ENCODE data around the gene MNT. TPM values are rescaled to one million over a fixed set of nuclear protein-coding genes. Genes with fewer than 3 reads are reported as not detected.

MNT gene
- total and polyA plus RNA-seq, 4 donors = 1.7 to 5.0 (median 2.6) TPM

GRCh38 chr17:2435862-2436261 lies 35.0 kb upstream of the MNT start (continued):
- no peak for TF ChIP-seq REST (IDR thresholded peaks at IDR 0.05)
- TF ChIP-seq NR2F2 (IDR thresholded peaks at IDR 0.05) = no peak
- no peak for TF ChIP-seq FOXA1 (IDR thresholded peaks at IDR 0.05)
- no peak for TF ChIP-seq SP1 (IDR thresholded peaks at IDR 0.05)
- no peak for TF ChIP-seq HNF4G (IDR thresholded peaks at IDR 0.05)

DNA sequence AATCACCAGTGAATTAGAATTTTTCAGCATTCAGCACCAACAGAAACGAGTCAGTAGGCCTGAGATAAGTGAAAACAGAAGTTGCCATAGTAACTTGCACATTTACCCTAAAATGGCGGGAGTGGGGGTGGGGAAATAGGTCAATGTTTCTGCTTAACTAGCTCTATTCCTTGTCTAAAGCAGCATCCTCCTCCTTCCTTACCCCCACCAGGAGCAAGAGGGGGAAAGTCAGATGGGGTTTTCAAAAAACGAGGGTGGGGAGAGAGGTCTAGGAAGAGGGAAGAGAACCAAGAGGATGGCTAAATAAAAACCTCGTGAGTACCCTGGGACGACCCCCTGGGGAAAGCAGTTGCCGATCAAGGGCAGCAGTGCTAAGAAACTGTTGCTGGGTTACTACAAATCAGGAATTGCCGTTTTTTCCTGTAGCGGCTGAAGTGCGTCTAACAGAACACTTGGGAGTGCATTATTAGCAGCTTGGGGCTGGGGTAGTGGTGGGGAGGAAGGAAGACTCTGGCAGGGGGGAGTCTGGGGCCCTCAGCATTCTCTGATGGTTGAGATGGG lies 34.4 kb upstream of the MNT start:
- Histone ChIP-seq H3K27ac (ENCODE audit: low read depth in 1 of 2, low read length in 2 of 2) (no peak overlapping the region), H3K4me3 (ENCODE audit: low read depth in 1 of 3, low read length in 3 of 3) (no peak overlapping the region), H3K9me3 (ENCODE audit: control insufficient read depth in 4 of 4, low read length in 3 of 4) (no peaks in the 10 kb centered on the region), H3K4me1 (ENCODE audit: control insufficient read depth in 4 of 4, insufficient read depth in 4 of 4, low read length in 3 of 4) (no peaks in the 10 kb centered on the region), H3K9ac (ENCODE audit: low read depth in 1 of 2, low read length in 2 of 2) (no peak overlapping the region), H3K36me3 (ENCODE audit: control insufficient read depth in 4 of 4, insufficient read depth in 3 of 4, low read depth in 1 of 4, low read length in 3 of 4) (peaks cover 6 to 41% (median 21%) of the 10 kb centered on the region in 4 donors), H3K27me3 (ENCODE audit: control insufficient read depth in 4 of 4, insufficient read depth in 4 of 4, low read length in 3 of 4) (no peaks in the 10 kb centered on the region)
- TF ChIP-seq SP1 (IDR thresholded peaks at IDR 0.05) = no peak
- TF ChIP-seq RAD21 (IDR thresholded peaks at IDR 0.05) = no peak
- no peak for TF ChIP-seq MAX (IDR thresholded peaks at IDR 0.05)
- no peak for TF ChIP-seq HNF4G (IDR thresholded peaks at IDR 0.05)
- 78% methylated on average over 9 of the region's 9 CpGs for WGBS
- DNase-seq (ENCODE audit: low spot score) = peak; percentile 47

DNA sequence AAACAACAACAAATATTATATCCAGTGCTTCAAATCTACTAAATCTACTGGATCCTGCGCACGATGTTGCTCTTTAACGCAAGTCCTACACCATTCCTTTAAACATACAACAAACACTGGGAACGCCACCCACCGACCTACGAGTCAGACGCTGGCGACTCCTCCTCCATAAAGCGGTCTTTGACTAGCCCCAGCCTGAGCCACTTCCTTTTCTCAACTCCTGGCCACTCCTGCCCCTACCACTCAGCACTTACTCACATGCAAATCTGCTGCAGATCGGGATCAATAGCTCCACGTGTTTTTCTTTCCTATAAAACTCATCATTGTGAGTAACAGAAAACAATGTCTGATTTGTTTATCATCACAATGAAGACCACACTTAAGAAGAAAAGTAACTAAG lies 32.8 kb upstream of the MNT start:
- H3K9me3 ChIP-seq (ENCODE audit: control insufficient read depth in 4 of 4, low read length in 3 of 4) = no peaks in the 10 kb centered on the region
- TF ChIP-seq EGR1 (IDR thresholded peaks at IDR 0.05; ENCODE audit: low read depth in 2 of 2) (no peak), GABPA (IDR thresholded peaks at IDR 0.05 in 1 of 2, conservative IDR thresholded peaks at IDR 0.05 in 1 of 2) (no peak), RAD21 (IDR thresholded peaks at IDR 0.05) (no peak), FOXA1 (IDR thresholded peaks at IDR 0.05) (no peak)
- no peak overlapping the region for H3K4me3 ChIP-seq (ENCODE audit: low read depth in 1 of 3, low read length in 3 of 3)
- H3K4me1 ChIP-seq (ENCODE audit: control insufficient read depth in 4 of 4, insufficient read depth in 4 of 4, low read length in 3 of 4) = no peaks in the 10 kb centered on the region
- DNase-seq (ENCODE audit: low spot score) = no peak
- no peaks in the 10 kb centered on the region for H3K27me3 ChIP-seq (ENCODE audit: control insufficient read depth in 4 of 4, insufficient read depth in 4 of 4, low read length in 3 of 4)
- 97% methylated on average over 11 of the region's 11 CpGs for WGBS
- peaks cover 3 to 37% (median 20%) of the 10 kb centered on the region in 4 donors for H3K36me3 ChIP-seq (ENCODE audit: control insufficient read depth in 4 of 4, insufficient read depth in 3 of 4, low read depth in 1 of 4, low read length in 3 of 4)
- H3K9ac ChIP-seq (ENCODE audit: low read depth in 1 of 2, low read length in 2 of 2) = no peak overlapping the region
- H3K27ac ChIP-seq (ENCODE audit: low read depth in 1 of 2, low read length in 2 of 2) = no peak overlapping the region

- no peak for DNase-seq (ENCODE audit: low spot score)
- Histone ChIP-seq H3K27me3 (ENCODE audit: control insufficient read depth in 4 of 4, insufficient read depth in 4 of 4, low read length in 3 of 4) (no peaks in the 10 kb centered on the region), H3K9ac (ENCODE audit: low read depth in 1 of 2, low read length in 2 of 2) (no peak overlapping the region), H3K4me1 (ENCODE audit: control insufficient read depth in 4 of 4, insufficient read depth in 4 of 4, low read length in 3 of 4) (no peaks in the 10 kb centered on the region), H3K27ac (ENCODE audit: low read depth in 1 of 2, low read length in 2 of 2) (no peak overlapping the region), H3K9me3 (ENCODE audit: control insufficient read depth in 4 of 4, low read length in 3 of 4) (no peaks in the 10 kb centered on the region), H3K4me3 (ENCODE audit: low read depth in 1 of 3, low read length in 3 of 3) (no peak overlapping the region), H3K36me3 (ENCODE audit: control insufficient read depth in 4 of 4, insufficient read depth in 3 of 4, low read depth in 1 of 4, low read length in 3 of 4) (peaks cover 0 to 4% (median 1%) of the 10 kb centered on the region in 4 donors)
- WGBS = 92% methylated on average over 1 of the region's 1 CpG
- no peak for TF ChIP-seq HNF4A (conservative IDR thresholded peaks at IDR 0.05)
- TF ChIP-seq FOXA2 (IDR thresholded peaks at IDR 0.05) = no peak
- no peak for TF ChIP-seq TAF1 (conservative IDR thresholded peaks at IDR 0.05)
- TF ChIP-seq ATF3 (IDR thresholded peaks at IDR 0.05) = no peak
- no peak for TF ChIP-seq FOXA1 (IDR thresholded peaks at IDR 0.05)
- no peak for TF ChIP-seq NR2F2 (IDR thresholded peaks at IDR 0.05)
- TF ChIP-seq HNF4G (IDR thresholded peaks at IDR 0.05) = no peak
- TF ChIP-seq RXRA (IDR thresholded peaks at IDR 0.05) = no peak
- TF ChIP-seq GABPA (IDR thresholded peaks at IDR 0.05 in 1 of 2, conservative IDR thresholded peaks at IDR 0.05 in 1 of 2) = no peak
Measured at GRCh38 chr17:2427910-2428309, 27.1 kb upstream of the MNT start.

Data from liver (tissue), 9 donors.